ENCODE data around the gene DUSP16.
A peak's percentile ranks its signal among the peaks of the same experiment; 100 is the strongest.
"Not testable (repeated sequence)": the region's sequence is repeated elsewhere in the genome, so short reads cannot be mapped to it uniquely, and the experiment has no call there.

Gene DUSP16

DNA sequence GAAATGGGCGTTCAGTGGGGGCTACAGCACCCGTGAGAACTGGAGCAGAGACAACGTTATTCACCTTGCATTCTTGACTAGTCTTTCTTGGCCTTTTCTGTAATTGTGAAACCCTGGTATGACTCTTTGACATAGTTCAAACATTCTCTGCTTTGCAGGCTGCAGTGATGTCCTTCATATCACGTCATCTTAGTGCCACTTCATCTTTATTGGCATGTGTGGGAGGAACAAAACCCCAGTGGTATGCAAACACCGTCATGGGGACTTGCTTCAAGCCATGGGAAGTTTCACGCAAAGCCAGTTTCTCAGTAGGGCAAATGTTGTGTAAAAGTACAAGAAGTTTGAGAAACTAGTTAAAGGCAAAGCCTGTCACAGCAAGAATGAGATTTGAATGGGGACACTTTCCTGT lies 20.2 kb upstream of the DUSP16 start:
- Histone ChIP-seq H3K4me3 (ENCODE audit: low read depth in 1 of 2, low read length in 2 of 2) (no peak overlapping the region), H3K4me1 (ENCODE audit: control insufficient read depth in 1 of 2, insufficient read depth in 2 of 2, low read length in 2 of 2) (peaks cover 0 to 7% of the 10 kb centered on the region in 2 donors), H3K9me3 (ENCODE audit: control insufficient read depth in 1 of 2, low read length in 2 of 2) (no peaks in the 10 kb centered on the region), H3K27ac (ENCODE audit: low read length) (no peak overlapping the region), H3K27me3 (ENCODE audit: low read depth, low read length) (no peaks in the 10 kb centered on the region), H3K36me3 (ENCODE audit: control insufficient read depth in 1 of 2, insufficient read depth in 2 of 2, low read length in 2 of 2) (no peaks in the 10 kb centered on the region)

DNA sequence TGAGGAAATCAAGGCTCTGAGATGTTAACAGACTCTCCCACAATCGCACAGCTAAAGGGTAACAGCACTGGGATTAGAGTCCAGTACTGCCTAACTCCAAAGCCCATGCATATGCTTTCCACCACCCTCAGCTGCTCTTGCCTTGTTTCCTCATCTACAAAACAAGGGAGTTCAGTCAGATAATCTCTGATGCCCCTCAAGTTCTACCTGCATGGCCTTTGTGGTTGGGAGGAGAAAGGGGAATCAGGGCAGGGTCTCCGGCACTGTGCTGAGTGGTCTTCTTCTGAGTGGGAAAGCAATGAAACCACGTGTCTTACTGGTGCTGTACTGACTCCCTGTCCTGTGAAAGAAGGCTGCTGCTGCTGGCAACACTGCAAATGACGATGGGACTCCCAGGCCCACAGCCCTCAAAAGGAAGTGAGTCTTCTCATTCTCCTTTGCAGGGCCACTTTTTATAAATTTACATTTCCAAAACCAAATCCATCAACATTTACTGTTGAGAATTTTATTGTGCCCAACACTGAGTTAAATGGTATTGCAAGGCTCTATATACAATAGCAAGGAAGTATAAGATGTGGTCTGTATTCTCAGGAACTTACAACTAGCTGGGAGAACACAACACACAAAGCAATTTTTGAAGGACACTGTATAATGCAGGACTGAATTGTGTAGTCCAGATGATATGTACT lies 19.7 kb upstream of the DUSP16 start:
- Histone ChIP-seq H3K36me3 (ENCODE audit: control insufficient read depth in 1 of 2, insufficient read depth in 2 of 2, low read length in 2 of 2) (no peaks in the 10 kb centered on the region), H3K9me3 (ENCODE audit: control insufficient read depth in 1 of 2, low read length in 2 of 2) (no peaks in the 10 kb centered on the region), H3K4me1 (ENCODE audit: control insufficient read depth in 1 of 2, insufficient read depth in 2 of 2, low read length in 2 of 2) (peaks cover 0 to 7% of the 10 kb centered on the region in 2 donors), H3K4me3 (ENCODE audit: low read depth in 1 of 2, low read length in 2 of 2) (no peak overlapping the region), H3K27me3 (ENCODE audit: low read depth, low read length) (no peaks in the 10 kb centered on the region), H3K27ac (ENCODE audit: low read length) (no peak overlapping the region)

DNA sequence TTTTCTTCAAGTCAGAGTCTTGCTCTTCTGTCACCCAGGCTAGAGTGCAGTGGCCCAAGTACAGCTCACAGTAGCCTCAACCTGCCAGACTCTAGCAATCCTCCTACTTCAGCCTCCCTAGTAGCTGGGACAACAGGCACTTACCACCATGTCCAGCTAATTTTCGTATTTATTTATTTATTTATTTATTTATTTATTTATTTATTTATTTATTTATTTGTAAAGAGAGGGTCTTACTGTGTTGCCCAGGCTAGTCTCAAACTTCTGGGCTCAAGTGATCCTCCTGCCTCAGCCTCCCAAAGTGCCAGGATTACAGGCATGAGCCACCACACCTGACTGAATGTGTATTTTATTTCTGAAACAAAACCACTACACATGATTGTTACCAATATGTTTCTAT lies 18.1 kb upstream of the DUSP16 start:
- not testable (repeated sequence) for H3K27ac ChIP-seq (ENCODE audit: low read length); H3K9me3 ChIP-seq (ENCODE audit: control insufficient read depth in 1 of 2, low read length in 2 of 2); H3K4me3 ChIP-seq (ENCODE audit: low read depth in 1 of 2, low read length in 2 of 2)

DNA sequence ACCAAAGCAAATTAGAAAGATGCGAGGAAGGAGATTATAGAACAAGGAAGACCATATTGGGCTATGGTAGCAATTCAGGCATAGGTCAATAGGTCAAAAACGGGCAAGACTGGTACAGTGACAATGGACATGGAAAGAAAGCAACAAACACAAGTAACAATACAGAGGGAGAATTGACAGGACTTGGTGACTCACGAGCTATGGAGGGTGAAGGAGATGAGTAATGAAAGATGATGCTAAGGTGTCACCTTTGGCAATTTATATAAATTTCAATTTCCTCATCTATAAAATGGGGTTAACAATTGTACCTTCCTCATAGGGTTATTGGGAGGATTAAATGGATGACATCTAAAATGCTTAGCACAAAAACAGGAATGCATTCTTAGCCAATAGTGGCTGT lies 15.1 kb upstream of the DUSP16 start:
- no peaks in the 10 kb centered on the region for H3K9me3 ChIP-seq (ENCODE audit: control insufficient read depth in 1 of 2, low read length in 2 of 2)
- no peaks in the 10 kb centered on the region for H3K27me3 ChIP-seq (ENCODE audit: low read depth, low read length)
- no peak overlapping the region for H3K4me3 ChIP-seq (ENCODE audit: low read depth in 1 of 2, low read length in 2 of 2)
- no peaks in the 10 kb centered on the region for H3K4me1 ChIP-seq (ENCODE audit: control insufficient read depth in 1 of 2, insufficient read depth in 2 of 2, low read length in 2 of 2)
- H3K36me3 ChIP-seq (ENCODE audit: control insufficient read depth in 1 of 2, insufficient read depth in 2 of 2, low read length in 2 of 2): no peaks in the 10 kb centered on the region
- H3K27ac ChIP-seq (ENCODE audit: low read length): no peak overlapping the region

More for the DNA sequence above, 18.1 kb upstream of the DUSP16 start:
- not testable (repeated sequence) for H3K27me3 ChIP-seq (ENCODE audit: low read depth, low read length); H3K4me1 ChIP-seq (ENCODE audit: control insufficient read depth in 1 of 2, insufficient read depth in 2 of 2, low read length in 2 of 2); H3K36me3 ChIP-seq (ENCODE audit: control insufficient read depth in 1 of 2, insufficient read depth in 2 of 2, low read length in 2 of 2)

DNA sequence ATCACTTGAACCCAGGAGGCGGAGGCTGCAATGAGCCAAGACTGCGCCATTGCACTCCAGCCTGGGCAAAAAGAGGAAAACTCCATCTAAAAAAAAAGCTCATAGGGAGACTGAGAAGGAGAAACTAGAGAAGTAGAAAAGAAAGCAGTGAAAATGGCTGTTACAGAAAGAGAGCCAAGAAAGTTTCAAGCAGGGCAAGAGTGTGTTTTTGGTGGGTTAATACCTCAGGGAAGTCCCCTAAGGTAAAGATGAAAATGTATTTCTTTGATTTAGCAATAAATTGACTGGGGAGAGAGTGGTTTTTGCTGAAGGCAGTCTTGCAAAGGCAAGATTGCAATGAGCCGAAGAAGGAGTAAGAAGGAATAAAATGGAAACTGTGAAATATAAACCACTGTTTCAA lies 10.0 kb upstream of the DUSP16 start:
- Histone ChIP-seq H3K9me3 (ENCODE audit: control insufficient read depth in 1 of 2, low read length in 2 of 2) (no peaks in the 10 kb centered on the region), H3K27ac (ENCODE audit: low read length) (no peak overlapping the region), H3K4me1 (ENCODE audit: control insufficient read depth in 1 of 2, insufficient read depth in 2 of 2, low read length in 2 of 2) (no peaks in the 10 kb centered on the region), H3K4me3 (ENCODE audit: low read depth in 1 of 2, low read length in 2 of 2) (no peak overlapping the region), H3K36me3 (ENCODE audit: control insufficient read depth in 1 of 2, insufficient read depth in 2 of 2, low read length in 2 of 2) (no peaks in the 10 kb centered on the region), H3K27me3 (ENCODE audit: low read depth, low read length) (no peaks in the 10 kb centered on the region)

DNA sequence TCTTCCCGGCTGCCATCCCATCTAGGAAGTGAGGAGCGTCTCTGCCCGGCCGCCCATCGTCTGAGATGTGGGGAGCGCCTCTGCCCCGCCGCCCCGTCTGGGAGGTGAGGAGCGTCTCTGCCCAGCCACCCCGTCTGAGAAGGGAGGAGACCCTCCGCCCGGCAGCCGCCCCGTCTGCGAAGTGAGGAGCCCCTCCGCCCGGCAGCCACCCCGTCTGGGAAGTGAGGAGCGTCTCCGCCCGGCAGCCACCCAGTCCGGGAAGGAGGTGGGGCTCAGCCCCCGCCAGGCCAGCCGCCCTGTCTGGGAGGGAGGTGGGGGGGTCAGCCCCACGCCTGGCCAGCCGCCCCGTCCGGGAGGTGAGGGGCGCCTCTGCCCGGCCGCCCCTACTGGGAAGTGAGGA lies 3.3 kb upstream of the DUSP16 start:
- H3K27me3 ChIP-seq (ENCODE audit: low read depth, low read length); H3K4me3 ChIP-seq (ENCODE audit: low read depth in 1 of 2, low read length in 2 of 2); H3K9me3 ChIP-seq (ENCODE audit: control insufficient read depth in 1 of 2, low read length in 2 of 2); H3K27ac ChIP-seq (ENCODE audit: low read length); H3K36me3 ChIP-seq (ENCODE audit: control insufficient read depth in 1 of 2, insufficient read depth in 2 of 2, low read length in 2 of 2): not testable (repeated sequence)
- peaks cover 0 to 11% of the 10 kb centered on the region in 2 donors for H3K4me1 ChIP-seq (ENCODE audit: control insufficient read depth in 1 of 2, insufficient read depth in 2 of 2, low read length in 2 of 2)

DNA sequence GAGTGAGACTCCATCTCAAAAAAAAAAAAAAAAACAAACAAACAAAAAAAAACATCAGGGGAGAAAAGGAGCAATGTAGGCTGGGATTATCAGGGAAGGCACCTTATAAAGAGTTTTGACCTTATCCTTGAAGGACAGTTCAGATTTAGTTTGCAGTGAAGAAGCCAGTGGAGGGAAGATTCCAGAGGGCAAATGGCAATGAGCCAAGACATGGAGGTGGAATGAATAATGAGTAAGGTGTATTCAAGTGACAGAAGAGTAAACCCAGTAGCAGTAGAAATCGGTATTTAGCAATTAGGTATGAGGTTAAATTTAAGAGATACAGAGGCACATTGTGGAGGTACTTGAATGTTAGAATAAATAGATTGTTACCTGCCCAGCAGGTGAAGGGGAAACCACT lies 2.2 kb upstream of the DUSP16 start:
- Histone ChIP-seq H3K27ac (ENCODE audit: low read length) (no peak overlapping the region), H3K36me3 (ENCODE audit: control insufficient read depth in 1 of 2, insufficient read depth in 2 of 2, low read length in 2 of 2) (peaks cover 0 to 8% of the 10 kb centered on the region in 2 donors), H3K4me3 (ENCODE audit: low read depth in 1 of 2, low read length in 2 of 2) (no peak overlapping the region), H3K4me1 (ENCODE audit: control insufficient read depth in 1 of 2, insufficient read depth in 2 of 2, low read length in 2 of 2) (peaks cover 2 to 16% of the 10 kb centered on the region in 2 donors), H3K27me3 (ENCODE audit: low read depth, low read length) (no peaks in the 10 kb centered on the region), H3K9me3 (ENCODE audit: control insufficient read depth in 1 of 2, low read length in 2 of 2) (no peaks in the 10 kb centered on the region)

DNA sequence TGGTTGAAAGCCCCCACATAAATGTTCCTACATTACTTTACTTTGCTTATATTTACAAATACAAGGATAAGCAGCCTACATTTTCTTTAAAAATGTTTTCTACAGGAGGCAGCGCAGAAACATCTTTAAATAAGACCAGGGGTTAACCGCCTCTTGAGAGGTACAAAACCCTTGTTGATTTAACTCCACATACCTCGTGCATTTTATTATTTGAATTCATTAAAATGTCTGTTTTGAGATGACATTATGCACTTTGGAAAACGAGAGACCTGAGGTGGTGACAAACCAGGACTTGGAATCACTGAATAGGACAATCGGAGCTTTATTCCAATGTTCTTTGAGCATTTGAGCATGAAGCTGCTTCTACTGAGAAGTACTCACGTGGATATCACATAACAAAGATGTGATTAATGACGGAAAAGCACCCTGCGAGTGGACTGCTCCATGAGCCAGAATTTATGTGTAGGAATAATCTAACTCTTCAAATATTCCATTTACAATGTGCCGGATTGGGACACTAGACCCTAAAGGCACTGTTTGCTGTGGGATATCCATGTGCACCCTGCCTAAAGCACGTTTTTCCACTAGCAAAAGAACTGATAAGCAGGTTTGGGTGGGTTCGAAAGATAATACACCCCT lies 746 bp upstream of the DUSP16 start:
- H3K27ac ChIP-seq (ENCODE audit: low read length): peak overlapping the region; percentile 94
- H3K27me3 ChIP-seq (ENCODE audit: low read depth, low read length): no peaks in the 10 kb centered on the region
- H3K9me3 ChIP-seq (ENCODE audit: control insufficient read depth in 1 of 2, low read length in 2 of 2): no peaks in the 10 kb centered on the region
- H3K36me3 ChIP-seq (ENCODE audit: control insufficient read depth in 1 of 2, insufficient read depth in 2 of 2, low read length in 2 of 2): peaks cover 0 to 8% of the 10 kb centered on the region in 2 donors
- H3K4me3 ChIP-seq (ENCODE audit: low read depth in 1 of 2, low read length in 2 of 2): peak overlapping the region; percentile 55 to 64
- peaks cover 5 to 16% of the 10 kb centered on the region in 2 donors for H3K4me1 ChIP-seq (ENCODE audit: control insufficient read depth in 1 of 2, insufficient read depth in 2 of 2, low read length in 2 of 2)

DNA sequence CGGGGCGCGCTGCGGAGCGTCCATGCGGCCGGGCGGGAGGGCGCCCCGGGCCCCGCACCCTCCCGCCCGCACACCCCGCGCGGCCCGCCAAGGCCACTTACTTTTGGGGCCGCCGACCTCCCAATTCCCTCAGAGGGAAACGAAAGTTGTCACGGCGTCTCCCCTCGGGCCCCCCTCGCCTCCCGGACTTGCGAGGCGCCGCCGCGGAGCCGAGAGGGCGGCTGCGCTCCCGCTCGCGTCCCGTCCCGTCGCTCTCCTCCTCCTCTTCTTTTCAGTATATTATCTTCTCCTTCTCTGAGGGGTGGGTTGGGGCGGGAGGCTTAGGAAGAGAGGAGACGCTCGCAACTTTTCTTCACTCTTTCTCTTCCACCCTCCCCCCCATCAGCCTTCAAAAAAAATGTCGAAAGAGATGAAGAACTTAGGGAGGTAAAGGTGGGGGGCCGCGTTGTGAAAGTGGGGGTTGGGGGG lies 613 bp downstream of the DUSP16 start:
- H3K36me3 ChIP-seq (ENCODE audit: control insufficient read depth in 1 of 2, insufficient read depth in 2 of 2, low read length in 2 of 2): peaks cover 0 to 8% of the 10 kb centered on the region in 2 donors
- H3K9me3 ChIP-seq (ENCODE audit: control insufficient read depth in 1 of 2, low read length in 2 of 2): no peaks in the 10 kb centered on the region
- peak overlapping the region; percentile 71 to 75 for H3K4me3 ChIP-seq (ENCODE audit: low read depth in 1 of 2, low read length in 2 of 2)
- peaks cover 5 to 16% of the 10 kb centered on the region in 2 donors for H3K4me1 ChIP-seq (ENCODE audit: control insufficient read depth in 1 of 2, insufficient read depth in 2 of 2, low read length in 2 of 2)
- peak overlapping the region; percentile 94 for H3K27ac ChIP-seq (ENCODE audit: low read length)
- no peaks in the 10 kb centered on the region for H3K27me3 ChIP-seq (ENCODE audit: low read depth, low read length)

DNA sequence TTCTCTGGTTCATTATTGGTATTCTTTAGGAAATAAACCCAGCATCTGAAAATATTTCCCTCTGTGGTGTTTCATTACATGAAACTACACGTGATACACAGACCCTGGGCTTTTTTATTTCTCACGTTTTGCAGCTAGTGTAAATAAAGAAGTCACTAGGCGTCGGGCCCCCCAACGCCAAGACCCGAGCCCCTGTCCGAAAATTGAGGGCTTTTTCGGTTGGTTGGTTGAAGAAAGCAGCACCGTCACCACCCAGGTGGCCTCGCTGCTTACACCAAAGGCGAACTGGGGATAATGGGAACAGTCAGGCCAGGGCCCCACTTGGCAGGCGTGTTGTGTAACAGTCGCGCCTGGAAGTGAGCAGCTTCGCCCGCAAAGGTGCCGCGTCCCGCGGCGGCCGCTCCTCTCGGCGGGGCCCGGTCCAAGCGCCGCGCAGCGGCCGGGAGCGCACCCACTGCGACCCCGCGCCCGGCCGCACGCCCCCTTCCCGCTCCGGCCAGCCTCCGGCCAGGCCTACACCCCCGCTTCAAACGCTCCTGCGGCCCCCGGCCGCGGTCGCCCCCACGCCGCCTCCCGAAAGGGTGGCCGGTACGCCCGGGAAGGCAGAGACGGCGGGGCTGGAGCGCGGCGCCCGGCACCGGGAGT lies 1.2 kb downstream of the DUSP16 start:
- no peaks in the 10 kb centered on the region for H3K9me3 ChIP-seq (ENCODE audit: control insufficient read depth in 1 of 2, low read length in 2 of 2)
- H3K4me3 ChIP-seq (ENCODE audit: low read depth in 1 of 2, low read length in 2 of 2): peak overlapping the region; percentile 71 to 75
- H3K27ac ChIP-seq (ENCODE audit: low read length): peak overlapping the region; percentile 94
- H3K36me3 ChIP-seq (ENCODE audit: control insufficient read depth in 1 of 2, insufficient read depth in 2 of 2, low read length in 2 of 2): peaks cover 0 to 8% of the 10 kb centered on the region in 2 donors
- no peaks in the 10 kb centered on the region for H3K27me3 ChIP-seq (ENCODE audit: low read depth, low read length)
- peaks cover 5 to 16% of the 10 kb centered on the region in 2 donors for H3K4me1 ChIP-seq (ENCODE audit: control insufficient read depth in 1 of 2, insufficient read depth in 2 of 2, low read length in 2 of 2)

DNA sequence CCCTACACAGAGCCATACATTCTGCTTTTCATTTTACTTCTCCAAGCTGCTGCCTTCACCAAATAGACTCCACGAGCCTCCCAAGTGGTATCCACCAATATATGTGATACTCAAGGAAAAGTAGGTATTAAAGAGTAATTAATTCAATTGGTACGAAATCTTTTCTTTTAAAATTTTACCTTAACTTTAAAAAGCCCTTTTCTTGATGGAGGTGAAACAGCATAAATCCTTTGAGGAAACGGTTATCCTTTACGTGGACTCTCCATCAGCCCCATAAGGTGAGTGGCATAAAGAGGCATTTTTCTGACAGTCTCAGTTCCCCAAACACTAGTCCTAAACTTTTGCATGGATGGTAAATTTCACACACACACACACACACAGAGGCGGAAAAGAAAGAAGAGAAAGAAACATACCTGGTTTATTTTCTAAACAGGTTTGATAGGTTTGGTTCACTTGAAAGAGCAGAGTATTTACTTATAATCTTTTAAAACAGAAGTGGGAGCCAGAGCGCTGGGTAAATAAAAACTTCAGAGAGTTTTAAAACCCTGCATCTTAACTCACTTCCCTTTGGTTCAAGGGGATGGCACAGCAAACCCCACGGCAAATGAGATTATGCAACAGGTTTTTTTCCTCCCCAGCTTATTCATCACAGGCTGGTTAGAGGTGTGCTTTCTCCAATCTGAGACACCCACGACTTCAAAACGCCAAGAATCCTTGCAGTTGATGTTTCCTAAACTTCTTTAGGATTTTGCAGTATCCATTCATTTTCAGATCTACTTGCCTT lies 1.9 kb downstream of the DUSP16 start:
- Histone ChIP-seq H3K4me3 (ENCODE audit: low read depth in 1 of 2, low read length in 2 of 2) (peak overlapping the region; percentile 71 to 75), H3K27ac (ENCODE audit: low read length) (peak overlapping the region; percentile 94), H3K27me3 (ENCODE audit: low read depth, low read length) (no peaks in the 10 kb centered on the region), H3K36me3 (ENCODE audit: control insufficient read depth in 1 of 2, insufficient read depth in 2 of 2, low read length in 2 of 2) (peaks cover 0 to 8% of the 10 kb centered on the region in 2 donors), H3K4me1 (ENCODE audit: control insufficient read depth in 1 of 2, insufficient read depth in 2 of 2, low read length in 2 of 2) (peaks cover 5 to 16% of the 10 kb centered on the region in 2 donors), H3K9me3 (ENCODE audit: control insufficient read depth in 1 of 2, low read length in 2 of 2) (no peaks in the 10 kb centered on the region)
